OCI-M1 (cell line): ENCODE data around the gene NPPC.
A peak's percentile ranks its signal among the peaks of the same experiment; 100 is the strongest.
"Not testable (repeated sequence)": the region's sequence is repeated elsewhere in the genome, so short reads cannot be mapped to it uniquely, and the experiment has no call there.

Experiments used
- DNase-seq: peaks from one replicate; lab custom pipeline; 2025; lab: John Stamatoyannopoulos, UW

The NPPC gene, protein sequence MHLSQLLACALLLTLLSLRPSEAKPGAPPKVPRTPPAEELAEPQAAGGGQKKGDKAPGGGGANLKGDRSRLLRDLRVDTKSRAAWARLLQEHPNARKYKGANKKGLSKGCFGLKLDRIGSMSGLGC

DNA sequence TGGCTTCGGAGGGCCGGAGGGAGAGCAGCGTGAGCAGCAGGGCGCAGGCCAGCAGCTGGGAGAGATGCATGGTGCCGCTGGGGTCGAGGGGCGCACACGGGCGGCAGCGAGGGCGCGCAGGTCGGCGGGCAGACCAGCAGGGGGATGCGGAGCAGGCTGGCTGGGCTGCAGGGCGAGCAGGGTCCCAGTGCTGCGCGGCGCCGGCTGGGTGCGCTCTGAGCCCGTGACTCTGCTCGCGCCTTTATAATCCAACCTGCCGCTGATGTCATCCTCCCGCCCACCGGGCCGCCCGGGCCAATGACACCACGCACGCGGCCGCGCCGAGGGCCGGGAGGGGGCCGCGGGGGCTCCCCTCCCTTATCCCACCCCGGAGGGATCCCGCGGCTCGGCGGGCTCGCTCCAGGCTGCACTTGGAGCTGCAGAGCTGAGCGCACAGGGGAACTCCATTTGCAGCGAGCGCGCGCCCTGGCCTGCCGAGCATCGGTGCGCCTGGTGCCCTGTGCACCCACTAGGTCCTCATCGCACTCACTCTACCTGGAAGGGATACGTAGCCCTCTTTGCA is at the start of gene NPPC:
TSS of gene NPPC (minus strand) at position 217 of the 562 bp plus-strand sequence. CDS start at position 70, 147 bp downstream.
- peak; percentile 40 for DNase-seq

DNA sequence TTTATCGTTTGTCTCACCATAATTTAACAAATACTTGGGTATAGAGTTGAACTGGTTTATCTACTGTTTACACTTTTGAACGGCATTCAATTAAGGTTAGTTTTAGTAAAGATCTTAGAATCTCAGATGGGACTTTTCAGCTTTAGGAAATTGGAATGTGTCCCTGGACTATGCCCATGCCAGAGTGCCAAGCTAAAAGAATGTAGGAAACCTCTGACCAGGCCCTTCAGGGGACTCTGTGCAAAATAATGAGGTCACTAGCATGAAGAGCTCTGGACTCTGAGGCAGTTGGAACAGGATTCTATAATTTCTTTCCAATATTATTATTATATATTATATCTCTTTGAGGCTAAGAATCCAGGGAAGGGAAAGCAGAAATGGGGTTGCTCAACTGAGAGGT is 48.8 kb upstream of the NPPC start:
- DNase-seq, result no peak

DNA sequence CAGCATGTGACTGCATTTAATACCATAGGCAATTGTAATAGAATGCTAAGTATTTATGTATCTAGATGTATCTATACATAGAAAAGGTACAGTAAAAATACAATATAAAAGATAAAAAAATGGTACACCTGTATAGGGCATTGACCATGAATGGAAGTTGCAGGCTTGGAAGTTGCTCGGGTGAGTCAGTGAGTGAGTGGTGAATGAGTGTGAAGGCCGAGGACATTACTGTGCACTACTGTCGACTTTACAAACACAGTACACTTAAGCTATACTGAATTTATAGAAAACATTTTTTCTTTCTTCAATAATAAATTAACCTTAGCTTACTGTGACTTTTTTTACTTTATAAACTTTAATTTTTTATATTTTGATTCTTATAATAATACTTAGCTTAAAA is 44.3 kb upstream of the NPPC start:
- no peak for DNase-seq

DNA sequence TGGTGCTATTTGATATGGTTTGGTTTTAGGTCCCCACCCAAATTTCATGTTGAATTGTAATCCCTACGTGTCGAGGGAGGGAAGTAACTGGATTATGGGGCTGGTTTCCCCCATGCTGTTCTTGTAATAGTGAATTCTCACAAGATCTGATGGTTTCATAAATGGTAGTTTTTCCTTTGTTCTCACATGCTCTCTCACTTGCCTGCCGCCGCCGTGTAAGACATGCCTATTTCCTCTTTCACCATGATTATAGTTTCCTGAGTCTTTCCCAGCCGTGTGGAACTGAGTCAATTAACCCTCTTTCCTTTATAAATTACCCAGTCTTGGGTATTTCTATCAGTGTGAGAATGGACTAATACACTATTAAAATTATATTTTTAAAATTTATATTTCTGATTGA is 42.6 kb upstream of the NPPC start:
- DNase-seq, result no peak

DNA sequence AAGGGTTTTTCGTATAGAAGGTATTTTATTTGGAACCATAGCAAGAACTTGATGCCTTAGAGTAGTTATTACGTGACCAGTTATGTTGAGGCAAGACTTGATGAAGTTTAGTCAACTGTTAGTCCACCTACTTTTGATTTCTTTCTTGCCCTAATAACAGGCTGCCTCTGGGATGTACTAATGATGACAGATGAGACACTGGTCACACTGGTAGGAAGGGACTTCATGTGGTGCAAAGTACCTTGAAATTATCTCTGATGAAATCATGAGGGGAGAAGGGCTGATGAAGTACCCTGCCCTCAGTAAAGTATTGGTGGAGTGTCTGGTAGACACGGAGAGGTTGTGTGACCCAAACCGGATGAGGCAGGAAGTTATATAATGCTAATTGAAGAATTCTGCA is 40.7 kb upstream of the NPPC start:
- DNase-seq, result no peak

DNA sequence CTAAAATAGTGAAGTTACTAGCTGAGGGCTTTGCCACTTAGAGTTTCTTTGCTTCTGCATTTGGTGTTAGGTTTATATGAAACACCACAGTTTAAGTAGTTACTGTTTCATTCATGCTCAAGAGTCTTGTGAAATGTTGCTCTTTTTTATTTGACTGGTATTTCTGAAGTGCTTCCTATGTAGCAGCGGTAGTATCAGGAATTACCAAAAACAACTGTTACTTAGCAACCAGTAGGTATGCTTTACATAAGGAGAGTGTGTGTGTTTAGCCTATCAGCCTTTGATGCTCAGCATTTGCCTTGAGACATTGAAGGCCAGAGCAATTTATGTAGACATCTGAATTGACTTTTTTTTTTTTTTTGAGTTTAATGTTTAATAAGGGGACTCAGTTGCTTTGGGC is 38.9 kb upstream of the NPPC start:
- DNase-seq, result no peak

DNA sequence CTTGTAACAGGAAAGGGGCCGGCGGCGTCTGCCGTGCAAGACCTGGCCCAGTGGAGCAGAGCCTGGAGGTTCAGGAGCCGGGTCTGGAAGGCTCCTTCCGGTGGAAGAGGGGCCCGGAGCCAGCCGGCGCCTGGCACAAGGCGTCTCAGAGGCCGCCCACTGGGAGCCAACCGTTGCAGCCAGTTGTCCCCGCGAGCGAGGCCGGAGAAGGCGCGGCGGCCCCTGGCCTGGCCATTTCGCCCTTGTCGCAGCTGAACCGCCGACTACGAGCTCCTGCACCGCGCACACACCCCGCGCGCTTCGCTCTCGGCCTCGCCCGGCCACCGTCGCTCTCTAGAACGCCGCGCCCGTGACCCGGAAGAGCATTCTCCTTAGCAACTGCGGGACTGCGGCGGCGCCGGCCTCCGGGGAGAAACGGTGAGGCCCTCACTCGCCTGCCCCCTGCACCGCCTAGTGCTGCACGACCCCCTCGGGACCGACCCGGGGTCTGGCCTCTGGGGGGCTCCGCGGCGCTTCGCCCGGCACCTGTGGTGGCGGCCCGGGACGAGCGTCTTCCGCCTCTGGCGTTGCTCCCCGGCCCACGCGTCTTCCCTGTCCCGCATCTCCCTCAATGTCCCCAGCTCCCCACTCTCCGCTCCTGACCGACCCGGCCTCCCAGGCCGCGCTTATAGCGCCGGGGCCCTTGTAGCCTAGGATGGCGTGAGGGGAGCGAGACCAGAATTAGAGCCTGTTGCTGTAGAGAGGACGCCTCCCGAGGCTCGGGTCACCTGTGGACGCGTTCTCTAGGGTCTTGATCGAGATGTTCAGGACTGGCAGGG is 35.4 kb upstream of the NPPC start, which contains the start of gene DIS3L2:
TSS of gene DIS3L2 (plus strand) at position 365 of the 818 bp plus-strand sequence. CDS start 53,215 bp downstream, outside the sequence.
- peak; percentile 87 for DNase-seq

DNA sequence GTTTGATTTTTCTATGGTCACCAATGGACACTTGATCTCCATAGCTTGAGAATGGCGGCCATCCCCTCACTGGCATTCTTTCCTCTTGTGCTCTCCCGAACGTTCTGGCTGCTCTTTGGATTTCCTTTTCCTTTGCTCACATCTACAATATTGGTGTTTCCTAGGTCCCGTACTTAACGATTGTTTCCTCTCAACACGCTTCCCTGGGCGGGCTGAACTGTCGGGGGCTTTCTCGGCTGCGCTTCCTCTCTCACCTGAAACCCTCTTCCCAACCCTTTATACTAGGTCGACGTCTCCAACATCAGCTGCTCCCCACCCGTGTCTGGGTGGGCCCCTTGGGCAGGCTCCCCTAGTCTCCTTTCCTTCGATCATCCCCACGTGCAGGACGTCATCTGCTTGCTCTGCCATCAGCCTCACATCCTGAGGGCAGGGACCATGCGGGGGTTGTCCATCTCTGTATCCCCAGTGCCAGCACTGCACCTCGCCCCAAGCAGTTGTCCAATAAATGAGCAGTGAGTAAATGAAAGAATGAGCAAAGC is 34.7 kb upstream of the NPPC start:
- no peak for DNase-seq

DNA sequence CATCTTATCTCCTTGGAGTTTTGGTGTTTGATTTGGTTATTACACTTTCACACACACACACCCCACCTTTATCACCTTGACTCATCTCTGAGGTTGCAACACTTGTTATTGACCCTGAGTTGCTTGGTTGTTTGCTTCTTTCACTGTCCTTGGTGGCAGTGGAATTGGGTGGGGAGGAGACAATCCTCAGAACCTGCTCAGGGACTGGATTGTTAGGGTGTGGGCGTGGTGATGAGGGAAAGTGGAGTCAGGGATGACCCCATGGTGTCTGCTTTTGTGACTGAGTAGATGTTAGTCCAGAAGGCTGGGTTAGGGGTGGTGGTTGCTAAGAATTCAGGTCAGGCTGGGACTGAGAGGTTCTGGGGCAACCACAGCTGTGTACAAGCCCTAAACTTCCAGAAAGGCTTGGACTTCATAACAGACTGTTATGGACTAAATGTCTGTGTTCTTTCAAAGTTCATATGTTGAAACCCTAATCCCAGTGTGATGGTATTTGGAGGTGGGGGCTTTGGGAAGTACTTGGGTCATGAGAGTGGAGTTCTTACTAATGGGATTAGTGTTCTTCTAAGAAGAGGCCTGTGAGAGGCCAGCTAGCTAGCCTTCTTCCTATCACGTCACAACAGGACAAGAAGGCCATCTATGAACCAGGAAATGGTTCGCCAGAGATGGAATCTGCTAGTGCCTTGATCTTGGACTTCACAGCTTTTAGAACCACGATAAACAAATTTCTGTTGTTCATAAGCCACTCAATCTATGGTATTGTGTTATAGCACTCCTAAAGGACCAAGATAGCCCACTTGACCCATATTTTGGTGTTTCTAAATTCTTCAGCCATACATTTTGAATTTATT is 31.9 kb upstream of the NPPC start:
- peak; percentile 27 for DNase-seq

DNA sequence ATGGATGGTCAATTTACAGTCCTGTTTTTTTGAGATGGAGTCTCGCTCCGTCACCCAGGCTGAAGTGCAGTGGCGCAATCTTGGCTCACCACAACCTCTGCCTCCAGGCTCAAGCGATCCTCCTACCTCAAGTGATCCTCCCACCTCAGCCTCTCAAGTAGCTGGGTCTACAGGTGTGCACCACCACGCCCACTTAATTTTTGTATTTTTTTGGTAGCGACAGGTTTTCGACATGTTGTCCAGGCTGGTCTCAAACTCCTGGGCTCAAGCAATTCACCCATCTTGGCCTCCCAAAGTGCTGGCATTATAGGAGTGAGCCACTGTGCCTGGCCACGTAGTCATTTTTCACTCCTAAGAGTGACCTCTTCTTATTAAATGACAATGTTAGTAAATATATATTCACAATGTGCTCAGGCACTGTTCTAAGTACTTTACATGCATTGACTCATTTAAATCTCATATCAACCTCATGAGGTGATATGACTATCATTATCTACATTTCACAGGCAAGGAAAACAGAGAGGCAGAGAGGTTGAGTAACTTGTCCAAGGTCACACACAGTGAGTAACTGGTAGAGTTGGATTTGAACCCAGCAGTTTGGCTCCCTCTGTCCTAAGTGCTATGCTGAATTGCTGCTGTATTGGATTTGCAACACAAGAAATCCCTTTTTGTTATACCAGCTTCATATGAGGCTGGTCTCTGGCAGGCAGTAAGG is 29.7 kb upstream of the NPPC start:
- DNase-seq, result no peak

DNA sequence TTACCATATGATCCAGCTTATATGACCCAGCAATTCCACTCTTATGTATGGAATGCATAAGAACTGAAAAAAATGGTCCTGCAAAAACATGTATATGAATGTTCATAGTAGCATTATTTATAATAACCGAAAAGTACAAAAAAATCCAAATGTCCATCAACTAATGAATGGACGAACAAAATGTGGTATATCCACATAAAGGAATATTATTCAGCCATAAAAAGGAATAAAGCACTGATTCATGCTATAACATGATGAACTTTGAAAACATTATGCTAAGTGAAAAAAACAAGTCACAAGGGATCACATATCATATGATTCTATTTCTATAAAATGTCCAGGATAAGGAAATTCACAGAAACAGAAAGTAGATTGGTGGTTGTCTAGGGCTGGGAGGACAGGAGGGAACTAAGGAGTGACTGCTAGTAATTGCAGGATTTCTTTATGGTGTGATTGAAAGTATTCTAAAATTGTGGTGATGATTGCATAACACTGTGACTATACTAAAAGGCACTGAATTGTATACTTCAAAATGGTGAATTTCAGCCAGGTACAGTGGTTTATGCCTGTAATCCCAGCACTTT is 25.3 kb upstream of the NPPC start:
- DNase-seq, result no peak

DNA sequence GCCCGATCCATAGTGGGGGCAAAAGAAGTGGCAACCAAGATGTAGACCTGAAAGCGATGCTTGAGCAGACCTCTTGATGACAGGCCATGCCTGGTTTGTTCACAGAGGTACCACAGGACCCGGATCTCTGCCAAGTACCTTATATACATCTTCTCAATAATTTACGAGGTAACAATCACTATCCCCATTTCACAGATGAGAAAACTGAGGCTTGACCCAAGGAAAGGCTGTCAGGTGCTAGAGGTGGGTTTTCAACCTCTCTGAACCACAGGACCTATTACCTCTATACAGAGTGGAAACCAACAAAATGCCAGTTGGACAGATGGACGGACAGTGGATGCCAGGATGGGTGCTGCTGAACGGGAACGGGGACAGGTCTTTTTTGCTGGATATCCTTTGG is 21.5 kb upstream of the NPPC start:
- DNase-seq, result no peak

DNA sequence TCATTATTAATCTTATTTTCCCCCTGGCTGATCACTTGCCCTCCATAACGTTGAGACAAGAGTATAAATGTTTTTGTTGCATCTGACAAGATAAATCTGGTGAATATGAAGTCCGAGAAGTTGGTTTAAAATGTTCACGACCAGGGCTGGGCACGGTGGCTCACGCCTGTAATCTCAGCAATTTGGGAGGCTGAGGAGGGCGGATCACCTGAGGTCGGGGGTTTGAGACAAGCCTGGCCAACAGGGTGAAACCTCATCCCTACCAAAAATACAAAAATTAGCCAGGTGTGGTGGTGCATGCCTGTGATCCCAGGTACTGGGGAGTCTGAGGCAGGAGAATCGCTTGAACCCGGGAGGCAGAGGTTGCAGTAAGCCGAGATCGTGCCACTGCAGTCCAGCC is 20.9 kb upstream of the NPPC start:
- DNase-seq, result not testable (repeated sequence)

DNA sequence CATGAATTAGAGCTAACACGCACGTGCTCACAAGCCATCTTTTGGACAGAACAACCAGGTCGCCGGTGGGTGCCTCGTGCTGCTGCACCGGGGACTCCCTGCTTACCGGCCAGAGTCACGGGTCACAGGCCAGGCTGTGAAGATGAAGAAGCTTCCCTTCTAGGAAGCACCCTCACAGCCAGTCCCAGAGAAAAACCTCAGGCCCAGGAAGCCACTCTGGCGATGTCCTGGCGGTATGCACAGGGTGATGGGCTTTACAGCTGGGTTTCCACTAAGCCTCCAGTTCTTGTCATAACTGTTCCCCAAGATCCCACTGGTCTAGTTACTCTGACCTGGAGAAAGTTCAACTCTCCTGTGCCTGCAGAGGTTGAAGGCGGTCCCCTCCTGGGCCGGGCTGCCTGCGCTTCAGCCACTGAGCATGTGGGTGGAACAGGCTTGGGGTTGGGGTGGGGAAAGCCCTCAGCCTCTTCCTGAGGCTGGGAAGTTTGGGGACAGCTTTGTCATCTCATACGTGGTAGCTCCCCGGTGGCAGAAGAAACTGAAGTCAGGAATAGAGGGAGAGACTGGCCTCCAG is 20.1 kb upstream of the NPPC start:
- DNase-seq, result no peak

DNA sequence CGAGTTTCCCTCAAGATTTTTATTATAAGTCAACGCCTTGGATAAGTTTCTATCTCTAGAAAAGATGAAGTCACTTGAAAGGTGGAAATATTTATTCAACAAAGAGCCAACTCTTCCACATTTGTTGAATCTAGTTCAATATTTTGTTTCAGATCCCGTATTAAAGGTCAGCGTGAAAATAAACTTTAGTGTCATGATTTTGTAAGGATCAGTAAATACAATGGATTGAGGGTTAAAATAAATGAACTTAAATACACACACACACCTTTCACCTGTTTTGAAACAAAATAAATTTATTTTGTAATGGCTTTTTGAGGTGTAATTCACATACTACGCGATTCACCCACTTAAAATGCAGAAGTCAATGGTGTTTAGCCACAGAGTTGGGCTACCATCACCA is 16.0 kb upstream of the NPPC start:
- DNase-seq, result no peak

DNA sequence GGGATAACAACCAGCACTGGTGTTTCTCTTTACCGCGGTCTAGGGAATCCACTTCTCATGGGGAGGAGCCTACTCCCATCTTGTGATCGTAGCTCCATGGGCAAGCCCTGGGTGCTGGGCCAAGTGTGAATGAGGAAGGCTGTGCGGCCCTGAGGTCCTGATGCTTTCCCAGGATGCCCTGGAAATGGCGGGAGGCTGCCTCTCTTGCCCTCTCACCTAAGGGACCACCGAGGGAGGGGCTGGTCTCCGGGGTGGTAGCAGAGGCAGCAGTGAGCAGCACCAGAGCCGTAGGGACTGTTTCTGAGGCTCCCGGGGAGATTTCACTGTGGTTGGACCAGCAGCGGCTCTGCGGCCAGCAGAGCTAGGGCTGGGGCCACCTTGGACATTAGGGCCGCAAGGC is 15.5 kb upstream of the NPPC start:
- no peak for DNase-seq

DNA sequence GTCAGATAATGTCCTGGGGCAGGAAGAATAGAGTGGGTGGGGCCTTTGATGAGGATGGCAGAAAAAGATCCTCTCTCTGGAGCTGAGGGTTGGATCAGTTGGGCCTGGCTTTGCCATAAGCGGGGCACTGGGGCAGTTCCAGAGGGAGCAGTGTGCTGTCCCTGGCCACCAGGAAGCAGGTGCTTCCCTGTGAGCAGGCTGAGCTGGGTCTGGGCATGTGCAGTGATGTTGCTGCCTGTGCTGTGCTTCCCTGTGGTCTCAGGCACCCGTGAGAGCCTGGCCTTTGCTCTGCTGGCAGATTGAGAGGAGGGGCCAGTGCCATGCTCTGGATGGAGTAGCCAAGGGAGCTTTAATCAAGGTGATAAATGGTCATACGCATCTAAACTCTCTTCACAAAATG is 14.6 kb upstream of the NPPC start:
- DNase-seq, result no peak

DNA sequence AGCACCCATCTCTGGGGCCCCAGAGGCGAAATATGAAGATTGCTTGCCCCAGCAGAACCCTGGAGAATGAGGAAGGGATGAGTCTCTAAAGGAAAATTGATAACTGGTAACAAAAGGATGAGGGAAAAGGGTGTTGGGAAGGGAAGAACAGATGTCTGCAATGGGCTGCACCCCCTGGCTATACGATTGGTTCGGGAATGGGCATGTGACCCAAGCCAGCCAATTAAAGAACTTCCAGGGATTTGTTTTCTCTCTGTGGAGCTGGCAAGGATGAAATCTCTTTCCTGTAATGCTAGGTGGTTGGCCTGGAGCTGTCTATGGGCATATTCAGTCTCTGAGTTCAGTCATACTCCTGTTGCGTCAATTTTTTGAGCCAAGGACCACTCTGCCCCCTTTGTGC is 12.8 kb upstream of the NPPC start:
- no peak for DNase-seq

DNA sequence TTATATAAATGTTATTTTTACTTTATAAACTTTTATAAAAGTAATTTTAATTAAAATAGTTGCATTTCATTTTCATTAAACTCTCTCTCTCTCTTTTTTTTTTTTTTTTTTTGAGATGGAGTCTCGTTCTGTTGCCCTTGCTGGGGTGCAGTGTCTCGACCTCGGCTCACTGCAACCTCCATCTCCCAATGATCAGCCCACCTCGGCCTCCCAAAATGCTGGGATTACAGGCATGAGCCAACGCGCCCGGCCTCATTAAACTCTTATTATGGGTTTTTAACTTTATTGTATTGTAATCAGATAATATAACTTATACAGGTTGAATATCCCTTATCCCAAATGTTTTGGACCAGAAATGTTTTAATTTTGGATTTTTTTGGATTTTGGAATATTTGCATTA is 10.9 kb upstream of the NPPC start:
- DNase-seq, result no peak

DNA sequence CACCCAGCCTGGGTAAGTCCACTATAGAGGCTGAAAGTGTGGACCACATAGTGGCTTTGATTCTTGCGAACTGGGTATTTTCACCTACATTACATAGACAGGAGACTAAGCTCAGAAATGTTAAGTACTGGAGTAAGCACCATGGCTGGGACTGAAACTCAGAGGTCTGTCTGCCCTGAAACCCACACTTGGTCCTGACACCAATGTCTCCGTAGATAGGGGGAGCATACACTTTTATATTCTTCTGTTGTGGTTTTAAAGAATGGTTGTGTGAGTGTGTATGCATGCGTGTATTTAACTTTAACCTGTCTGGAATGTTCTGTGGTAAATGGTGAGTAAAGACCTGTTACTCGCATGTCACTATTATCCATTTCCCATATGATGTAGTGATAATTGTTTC is 10.3 kb upstream of the NPPC start:
- no peak for DNase-seq

DNA sequence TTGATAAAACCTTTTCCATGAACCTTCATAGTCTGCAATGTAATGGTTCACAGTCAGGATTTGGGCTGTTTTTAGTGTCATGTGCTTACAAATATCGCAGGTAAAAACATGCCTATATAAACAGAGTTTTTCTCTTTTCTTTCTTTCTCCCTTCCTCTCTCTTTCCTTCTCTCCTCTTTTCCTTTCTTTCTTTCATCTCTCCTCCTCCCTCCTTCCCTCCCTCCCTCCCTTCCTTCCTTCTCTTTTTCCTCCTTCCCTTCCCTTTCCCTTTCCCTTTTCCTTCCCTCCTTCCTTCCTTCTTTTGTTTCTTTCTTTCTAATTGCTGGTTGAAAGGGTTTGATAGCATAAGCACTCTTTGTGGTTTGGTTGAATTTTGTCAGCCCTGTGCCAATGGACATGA is 9.6 kb upstream of the NPPC start:
- no peak for DNase-seq
